Smooth muscle cell (in vitro differentiated cells): ENCODE results near the gene KIF21B. TPM values are rescaled to one million over a fixed set of nuclear protein-coding genes. Genes with fewer than 3 reads are reported as not detected.

ENCODE experiments used
- DNase-seq: peaks from one replicate; lab custom pipeline; 2025; ENCODE audit not compliant: unreplicated experiment; lab: John Stamatoyannopoulos, UW
- H2AFZ ChIP-seq: fragments of 200-600 bp; sonication (generic); 2 replicates; pipeline ENCODE4 v1.6.0; 2016; ENCODE audit warnings: antibody characterized with exemption, low read depth, mild to moderate bottlenecking
- H3F3A ChIP-seq: fragments of 200-600 bp; sonication (generic); 2 replicates; pipeline ENCODE4 v1.6.0; 2017; ENCODE audit warnings: antibody characterized with exemption, low read depth
- H3K27ac ChIP-seq: fragments of 200-600 bp; sonication (generic); 2 replicates; pipeline ENCODE4 v1.5.1; 2016; ENCODE audit warnings: low read depth, mild to moderate bottlenecking
- H3K27me3 ChIP-seq: fragments of 200-600 bp; sonication (generic); 2 replicates; pipeline ENCODE4 v1.6.1; 2016; ENCODE audit warnings: low read depth, mild to moderate bottlenecking
- H3K36me3 ChIP-seq: fragments of 200-600 bp; sonication (generic); 2 replicates; pipeline ENCODE4 v1.5.1; 2016; ENCODE audit warnings: low read depth
- H3K4me1 ChIP-seq: fragments of 200-600 bp; sonication (generic); 2 replicates; pipeline ENCODE4 v1.5.1; 2016; ENCODE audit warnings: low read depth
- H3K4me2 ChIP-seq: fragments of 200-600 bp; sonication (generic); 2 replicates; pipeline ENCODE4 v1.6.0; 2016; ENCODE audit warnings: mild to moderate bottlenecking
- H3K4me3 ChIP-seq: fragments of 200-600 bp; sonication (generic); 2 replicates; pipeline ENCODE4 v1.5.1; 2016; ENCODE audit warnings: mild to moderate bottlenecking
- H3K79me2 ChIP-seq: fragments of 200-600 bp; sonication (generic); 2 replicates; pipeline ENCODE4 v1.6.0; 2016; ENCODE audit warnings: low read depth, mild to moderate bottlenecking
- H3K9ac ChIP-seq: fragments of 200-600 bp; sonication (generic); 2 replicates; pipeline ENCODE4 v1.6.0; 2016; ENCODE audit warnings: low read depth
- H3K9me3 ChIP-seq: fragments of 200-600 bp; sonication (generic); replicated peaks from 2 replicates; pipeline ENCODE4 v1.5.1; 2016; ENCODE audit warnings: low read depth
- H4K20me1 ChIP-seq: fragments of 200-600 bp; sonication (generic); 2 replicates; pipeline ENCODE4 v1.6.0; 2016; ENCODE audit warnings: low read depth
- WGBS: methylation state at CpG from one replicate; pipeline ENCODE4 v1.1.7; 2016; ENCODE audit warnings: low lambda C conversion rate; 5-methylcytosine and 5-hydroxymethylcytosine counted together
- polyA plus RNA-seq: library from polyadenylated mRNA; unstranded; fragments of >200 nt; fragmentation: Nextera tagmentation; extraction: Ambion mirVana; gene quantifications from 2 replicates; pipeline ENCODE4 v1.2.1, GENCODE V29; 2016
- total RNA-seq: library from RNA; depleted of rRNA; stranded (reverse); fragments of >200 nt; gene quantifications from 2 replicates; pipeline ENCODE4 v1.2.3, GENCODE V29; 2014
- TF ChIP-seq, protein P1 (sequence below): fragments of 200-600 bp; sonication (generic); IDR thresholded peaks from 2 replicates; pipeline ENCODE4 v1.5.1; 2017; ENCODE audit warnings: borderline replicate concordance, mild to moderate bottlenecking, antibody characterized with exemption; ENCODE audit not compliant: insufficient read depth, poor library complexity, severe bottlenecking

The KIF21B gene
- total and polyA plus RNA-seq, 2 experiments from 2014 or later, result 1.0 to 1.9 TPM

GRCh38 chr1:201053155-201053860 is 29.8 kb upstream of the KIF21B start:
- peaks cover under 1% of the 10 kb centered on the region for H3K27me3 ChIP-seq
- no peaks in the 10 kb centered on the region for H3K9me3 ChIP-seq
- no peaks in the 10 kb centered on the region for H3F3A ChIP-seq
- no peak overlapping the region for H3K27ac ChIP-seq
- no peak for DNase-seq
- no peaks in the 10 kb centered on the region for H4K20me1 ChIP-seq
- no peak overlapping the region for H3K4me2 ChIP-seq
- H3K36me3 ChIP-seq, result no peaks in the 10 kb centered on the region
- H3K4me1 ChIP-seq, result no peaks in the 10 kb centered on the region
- 95% methylated on average over 22 of the region's 22 CpGs for WGBS
- no peaks in the 10 kb centered on the region for H3K79me2 ChIP-seq
- TF ChIP-seq, protein P1, sequence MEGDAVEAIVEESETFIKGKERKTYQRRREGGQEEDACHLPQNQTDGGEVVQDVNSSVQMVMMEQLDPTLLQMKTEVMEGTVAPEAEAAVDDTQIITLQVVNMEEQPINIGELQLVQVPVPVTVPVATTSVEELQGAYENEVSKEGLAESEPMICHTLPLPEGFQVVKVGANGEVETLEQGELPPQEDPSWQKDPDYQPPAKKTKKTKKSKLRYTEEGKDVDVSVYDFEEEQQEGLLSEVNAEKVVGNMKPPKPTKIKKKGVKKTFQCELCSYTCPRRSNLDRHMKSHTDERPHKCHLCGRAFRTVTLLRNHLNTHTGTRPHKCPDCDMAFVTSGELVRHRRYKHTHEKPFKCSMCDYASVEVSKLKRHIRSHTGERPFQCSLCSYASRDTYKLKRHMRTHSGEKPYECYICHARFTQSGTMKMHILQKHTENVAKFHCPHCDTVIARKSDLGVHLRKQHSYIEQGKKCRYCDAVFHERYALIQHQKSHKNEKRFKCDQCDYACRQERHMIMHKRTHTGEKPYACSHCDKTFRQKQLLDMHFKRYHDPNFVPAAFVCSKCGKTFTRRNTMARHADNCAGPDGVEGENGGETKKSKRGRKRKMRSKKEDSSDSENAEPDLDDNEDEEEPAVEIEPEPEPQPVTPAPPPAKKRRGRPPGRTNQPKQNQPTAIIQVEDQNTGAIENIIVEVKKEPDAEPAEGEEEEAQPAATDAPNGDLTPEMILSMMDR, result no peak
- H3K9ac ChIP-seq, result no peak overlapping the region
- no peak overlapping the region for H2AFZ ChIP-seq
- no peak overlapping the region for H3K4me3 ChIP-seq

- no peak for DNase-seq
- Histone ChIP-seq H4K20me1 (no peaks in the 10 kb centered on the region), H3K4me1 (no peaks in the 10 kb centered on the region), H3K9me3 (no peaks in the 10 kb centered on the region), H3K4me3 (no peak overlapping the region), H3K79me2 (no peaks in the 10 kb centered on the region), H3K36me3 (no peaks in the 10 kb centered on the region), H3F3A (no peaks in the 10 kb centered on the region), H3K4me2 (no peak overlapping the region), H2AFZ (no peak overlapping the region), H3K9ac (no peak overlapping the region), H3K27me3 (peaks cover 5% of the 10 kb centered on the region), H3K27ac (no peak overlapping the region)
- TF ChIP-seq, protein P1, result no peak
- 65% methylated on average over 2 of the region's 2 CpGs for WGBS
Observed at GRCh38 chr1:201051399-201051798, 27.9 kb upstream of the KIF21B start.

DNA sequence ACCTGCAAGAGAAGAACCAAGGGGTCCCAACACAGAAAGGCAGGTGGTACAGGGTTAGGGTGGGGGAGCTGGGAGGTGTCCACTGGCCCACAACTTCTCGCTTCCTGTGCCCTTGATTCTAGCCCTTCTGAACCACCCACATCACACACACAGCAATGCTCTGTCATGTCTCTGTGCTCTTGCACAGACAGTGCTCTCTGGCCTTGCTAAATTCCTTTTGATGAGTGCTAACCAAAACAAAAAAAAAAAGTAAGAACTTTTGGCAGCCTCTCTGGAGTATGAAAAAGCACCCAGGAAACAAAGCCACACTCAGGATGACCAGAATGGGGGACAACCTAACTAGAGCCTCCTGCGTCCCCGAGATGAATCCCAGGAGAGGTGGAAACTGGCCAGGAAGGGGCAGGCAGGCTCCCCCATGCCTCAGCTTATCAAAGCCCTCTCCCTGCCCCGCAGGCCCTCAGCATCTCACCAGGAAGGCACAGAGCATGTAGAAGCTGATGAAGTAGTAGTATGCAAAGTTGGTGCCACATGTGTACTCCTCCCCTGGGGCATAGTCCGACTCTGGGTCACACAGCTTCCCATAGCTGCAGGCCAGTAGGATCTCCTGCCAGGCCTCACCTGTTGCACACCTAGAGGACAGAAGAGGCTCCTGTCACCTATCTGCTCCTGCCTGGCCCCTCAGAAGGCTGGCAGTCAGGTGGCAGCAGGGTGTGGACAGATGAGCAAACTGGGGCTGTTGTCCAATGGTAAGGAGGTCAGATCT is 27.2 kb upstream of the KIF21B start:
- H3F3A ChIP-seq, result no peaks in the 10 kb centered on the region
- no peak for DNase-seq
- H3K9ac ChIP-seq, result no peak overlapping the region
- H3K27me3 ChIP-seq, result peaks cover 5% of the 10 kb centered on the region
- no peak overlapping the region for H3K27ac ChIP-seq
- H3K4me1 ChIP-seq, result no peaks in the 10 kb centered on the region
- H3K79me2 ChIP-seq, result no peaks in the 10 kb centered on the region
- no peaks in the 10 kb centered on the region for H3K36me3 ChIP-seq
- no peak overlapping the region for H3K4me2 ChIP-seq
- no peaks in the 10 kb centered on the region for H3K9me3 ChIP-seq
- H2AFZ ChIP-seq, result no peak overlapping the region
- no peaks in the 10 kb centered on the region for H4K20me1 ChIP-seq
- TF ChIP-seq, protein P1, result no peak
- 85% methylated on average over 5 of the region's 5 CpGs for WGBS
- no peak overlapping the region for H3K4me3 ChIP-seq
